SU-DHL-6 (cell line): ENCODE data around the gene FMN1.

Experiments used
- H2AFZ ChIP-seq: fragments of 200-600 bp; sonication (generic); 2 replicates; pipeline ENCODE4 v1.6.1; 2014; ENCODE audit warnings: low read depth, mild to moderate bottlenecking, moderate library complexity, mixed read lengths, antibody characterized with exemption, low read length; ENCODE audit not compliant: severe bottlenecking
- H3F3A ChIP-seq: fragments of 200-600 bp; shearing (Covaris generic); 2 replicates; pipeline ENCODE4 v1.6.0; 2016; ENCODE audit warnings: antibody characterized with exemption, mild to moderate bottlenecking; ENCODE audit not compliant: insufficient read depth
- H3K27ac ChIP-seq: fragments of 200-600 bp; sonication (generic); 2 replicates; pipeline ENCODE4 v1.5.1; 2016; ENCODE audit warnings: low read depth, mild to moderate bottlenecking, low read length, moderate library complexity, mixed read lengths
- H3K27me3 ChIP-seq: fragments of 200-600 bp; sonication (generic), shearing (Covaris generic); 2 replicates; pipeline ENCODE4 v1.6.0; 2014; ENCODE audit warnings: mild to moderate bottlenecking, low read length
- H3K36me3 ChIP-seq: fragments of 200-600 bp; sonication (generic); 2 replicates; pipeline ENCODE4 v1.6.1; 2014; ENCODE audit warnings: mild to moderate bottlenecking, low read length, mixed read lengths
- H3K4me2 ChIP-seq: fragments of 300-600, 200-600 bp; shearing (Covaris generic), sonication (generic); 2 replicates; pipeline ENCODE4 v1.6.0; 2014; ENCODE audit warnings: low read length, low read depth, mild to moderate bottlenecking; ENCODE audit not compliant: poor library complexity, severe bottlenecking
- H3K4me3 ChIP-seq: fragments of 200-600 bp; sonication (generic); 2 replicates; pipeline ENCODE4 v1.5.1; 2014; ENCODE audit warnings: antibody characterized with exemption, low read length, mild to moderate bottlenecking, mixed read lengths; ENCODE audit not compliant: insufficient read depth, poor library complexity, severe bottlenecking
- H3K79me2 ChIP-seq: fragments of 200-600 bp; sonication (generic); 2 replicates; pipeline ENCODE4 v1.6.1; 2014; ENCODE audit warnings: mild to moderate bottlenecking, low read length, moderate library complexity; ENCODE audit not compliant: insufficient read depth
- H3K9ac ChIP-seq: fragments of 200-600 bp; sonication (generic); 2 replicates; pipeline ENCODE4 v1.7.0; 2014; ENCODE audit warnings: mild to moderate bottlenecking, low read length
- H3K9me2 ChIP-seq: fragments of 200-600 bp; sonication (generic); replicated peaks from 2 replicates; pipeline ENCODE4 v1.6.1; 2014; ENCODE audit warnings: low read length; ENCODE audit not compliant: insufficient read depth
- H3K9me3 ChIP-seq: fragments of 200-600 bp; sonication (generic); 2 replicates; pipeline ENCODE4 v1.6.1; 2014; ENCODE audit warnings: low read length, mixed read lengths; ENCODE audit not compliant: insufficient read depth
- H4K20me1 ChIP-seq: fragments of 200-600 bp; sonication (generic); 2 replicates; pipeline ENCODE4 v1.6.1; 2014; ENCODE audit warnings: low read depth, mild to moderate bottlenecking, antibody characterized with exemption, low read length, moderate library complexity, mixed read lengths
- CTCF ChIP-seq: fragments of 200-600 bp; sonication (generic); IDR thresholded peaks from one replicate; pipeline ENCODE4 v1.5.1; 2017; ENCODE audit warnings: antibody characterized with exemption, mild to moderate bottlenecking, low read length, moderate library complexity; ENCODE audit not compliant: insufficient read depth, poor library complexity, severe bottlenecking
- EZH2phosphoT487 ChIP-seq: fragments of 200-600 bp; sonication (generic), shearing (Covaris generic); conservative IDR thresholded peaks from 2 replicates; pipeline ENCODE4 v1.6.1; 2018; ENCODE audit warnings: mild to moderate bottlenecking, antibody characterized with exemption, low read length, moderate library complexity, mixed read lengths

The FMN1 gene

GRCh38 chr15:33215941-33216872 lies 21.7 kb upstream of the FMN1 start:
- Histone ChIP-seq H3K4me2 (no peak overlapping the region), H3K27ac (no peak overlapping the region), H3K9me2 (no peaks in the 10 kb centered on the region), H3K79me2 (no peaks in the 10 kb centered on the region), H4K20me1 (no peaks in the 10 kb centered on the region), H3K9ac (no peak overlapping the region), H3F3A (no peaks in the 10 kb centered on the region), H3K4me3 (no peak overlapping the region), H3K36me3 (no peaks in the 10 kb centered on the region), H2AFZ (no peak overlapping the region), H3K27me3 (no peaks in the 10 kb centered on the region), H3K9me3 (no peaks in the 10 kb centered on the region)
- TF ChIP-seq CTCF, result peak; percentile 71
- TF ChIP-seq EZH2phosphoT487, result no peak

DNA sequence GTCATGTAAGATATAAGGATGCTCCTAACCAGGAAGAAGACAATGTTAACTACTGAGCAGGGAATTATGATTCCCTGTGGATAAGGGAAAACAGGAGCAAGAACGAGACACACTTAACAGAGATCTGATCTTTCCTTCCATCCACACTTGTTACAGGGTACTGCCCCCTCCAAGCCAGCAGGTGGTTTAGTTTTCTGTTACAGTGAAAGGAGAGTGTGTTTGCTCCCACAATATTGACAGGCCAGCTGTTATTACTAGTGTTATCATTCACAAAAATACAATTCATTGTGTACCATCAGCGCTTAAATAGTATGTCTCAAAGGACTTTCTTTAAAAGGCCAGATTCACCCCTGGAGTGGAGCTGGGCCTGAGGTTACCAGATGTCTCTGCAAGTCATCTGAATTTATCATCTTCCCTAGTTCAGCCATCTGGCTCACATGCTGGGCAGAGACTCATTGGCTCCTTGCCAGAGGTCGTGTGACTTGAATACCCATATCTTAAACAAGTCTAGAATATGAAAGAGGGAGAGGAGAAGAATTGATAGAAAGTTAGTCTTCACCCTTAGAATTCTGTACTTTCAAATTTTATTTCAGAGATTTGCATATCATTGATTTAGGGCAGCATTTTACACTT lies 16.8 kb upstream of the FMN1 start:
- Histone ChIP-seq H3K9ac (no peak overlapping the region), H3K4me2 (no peak overlapping the region), H3K36me3 (no peaks in the 10 kb centered on the region), H3K4me3 (no peak overlapping the region), H3K9me3 (no peaks in the 10 kb centered on the region), H3F3A (no peaks in the 10 kb centered on the region), H3K27ac (no peak overlapping the region), H4K20me1 (no peaks in the 10 kb centered on the region), H3K79me2 (no peaks in the 10 kb centered on the region), H3K27me3 (no peaks in the 10 kb centered on the region), H2AFZ (no peak overlapping the region), H3K9me2 (no peaks in the 10 kb centered on the region)
- TF ChIP-seq CTCF (no peak), EZH2phosphoT487 (no peak)

DNA sequence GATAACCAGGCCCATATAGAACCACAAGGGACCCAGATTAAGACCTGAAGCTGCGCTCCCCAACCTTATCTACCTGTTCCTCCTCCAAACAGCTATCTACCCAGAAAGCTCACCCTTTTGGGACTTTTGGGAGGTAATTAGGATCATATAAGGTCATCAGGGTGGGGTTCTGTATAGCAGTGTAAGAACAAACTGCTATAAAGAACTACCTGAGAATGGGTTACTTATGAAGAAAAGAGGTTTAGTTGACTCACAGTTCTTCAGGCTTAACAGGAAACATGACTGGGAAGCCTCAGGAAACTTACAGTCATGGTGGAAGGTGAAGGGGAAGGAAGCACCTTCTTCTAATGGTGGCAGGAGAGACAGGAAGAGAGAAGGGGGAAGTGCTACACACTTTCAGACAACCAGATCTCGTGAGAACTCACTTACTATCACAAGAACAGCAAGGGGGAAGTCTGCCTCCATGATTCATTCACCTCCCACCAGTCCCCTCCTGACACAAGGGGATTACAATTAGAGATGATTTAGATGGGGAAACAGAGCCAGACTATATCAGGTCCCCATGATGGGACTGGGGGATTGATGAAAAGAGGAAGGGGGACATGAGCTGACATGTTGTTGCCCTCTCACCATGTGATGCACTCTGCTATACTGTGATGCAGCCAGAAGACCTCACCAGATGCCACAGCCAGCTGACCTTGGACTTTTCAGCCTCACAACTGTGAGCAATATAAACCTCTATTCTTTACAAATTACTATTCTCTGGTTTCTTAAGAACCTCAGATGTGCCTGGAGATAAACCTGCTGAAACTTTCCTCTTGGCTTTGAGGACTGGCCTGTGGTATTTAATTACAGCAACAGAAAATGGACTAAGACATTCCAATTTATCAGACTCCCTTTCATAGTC lies 15.3 kb upstream of the FMN1 start:
- no peak overlapping the region for H2AFZ ChIP-seq
- TF ChIP-seq EZH2phosphoT487, result no peak
- TF ChIP-seq CTCF, result no peak
- H3K27me3 ChIP-seq, result no peaks in the 10 kb centered on the region

More for the DNA sequence above, 15.3 kb upstream of the FMN1 start:
- Histone ChIP-seq H3K9me3 (no peaks in the 10 kb centered on the region), H3K79me2 (no peaks in the 10 kb centered on the region), H3K4me3 (no peak overlapping the region), H4K20me1 (no peaks in the 10 kb centered on the region), H3K9me2 (no peaks in the 10 kb centered on the region), H3K36me3 (no peaks in the 10 kb centered on the region), H3K27ac (no peak overlapping the region), H3K9ac (no peak overlapping the region), H3F3A (no peaks in the 10 kb centered on the region), H3K4me2 (no peak overlapping the region)
